Trophoblast cell (in vitro differentiated cells and primary cell): ENCODE data around the gene IL36G.

Experiments
- DNase-seq, 2 donors: peaks; one replicate each; pipeline ENCODE4 v3.0.0-alpha.2; 2016
- H2AFZ ChIP-seq: 2 replicates; pipeline ENCODE4 v1.6.1; 2013; ENCODE audit warnings: low read length, moderate library complexity, mild to moderate bottlenecking; ENCODE audit not compliant: insufficient read depth, poor library complexity
- H2AK5ac ChIP-seq: 2 replicates; pipeline ENCODE4 v1.6.1; 2013; ENCODE audit warnings: mild to moderate bottlenecking, low read length
- H2BK120ac ChIP-seq: 2 replicates; pipeline ENCODE4 v1.6.1; 2013; ENCODE audit warnings: low read length, mild to moderate bottlenecking, moderate library complexity; ENCODE audit not compliant: insufficient read depth, poor library complexity
- H2BK12ac ChIP-seq: 2 replicates; pipeline ENCODE4 v1.6.1; 2013; ENCODE audit warnings: mild to moderate bottlenecking, low read length, moderate library complexity
- H2BK5ac ChIP-seq: 2 replicates; pipeline ENCODE4 v1.6.1; 2013; ENCODE audit warnings: low read length, low read depth, moderate library complexity, mild to moderate bottlenecking; ENCODE audit not compliant: poor library complexity
- H3K14ac ChIP-seq: 2 replicates; pipeline ENCODE4 v1.6.1; 2013; ENCODE audit warnings: mild to moderate bottlenecking, low read length
- H3K18ac ChIP-seq: 2 replicates; pipeline ENCODE4 v1.6.1; 2013; ENCODE audit warnings: mild to moderate bottlenecking, low read length
- H3K23ac ChIP-seq: 2 replicates; pipeline ENCODE4 v1.6.1; 2013; ENCODE audit warnings: low read length
- H3K27ac ChIP-seq: 2 replicates; pipeline ENCODE4 v1.5.1; 2013; ENCODE audit warnings: low read depth, mild to moderate bottlenecking, inconsistent platforms, low read length, moderate library complexity
- H3K27me3 ChIP-seq: 2 replicates; pipeline ENCODE4 v1.6.1; 2013; ENCODE audit warnings: inconsistent platforms, mild to moderate bottlenecking, low read length, moderate library complexity; ENCODE audit not compliant: insufficient read depth
- H3K36me3 ChIP-seq, 2 experiments: 1 replicate in 1 of 2; 2 replicates in 1 of 2; pipeline ENCODE4 v1.6.1; 2013; ENCODE audit warnings: low read length in 2 of 2, mild to moderate bottlenecking in 2 of 2, moderate library complexity in 1 of 2; ENCODE audit not compliant: insufficient read depth in 2 of 2, control insufficient read depth in 1 of 2
- H3K4ac ChIP-seq: 2 replicates; pipeline ENCODE4 v1.6.1; 2013; ENCODE audit warnings: low read depth, mild to moderate bottlenecking, low read length, moderate library complexity
- H3K4me1 ChIP-seq, 2 experiments: 1 replicate in 1 of 2; 2 replicates in 1 of 2; pipeline ENCODE4 v1.6.1; 2013; ENCODE audit warnings: low read length in 2 of 2, mild to moderate bottlenecking in 2 of 2, moderate library complexity in 1 of 2; ENCODE audit not compliant: insufficient read depth in 2 of 2, control insufficient read depth in 1 of 2
- H3K4me2 ChIP-seq: 2 replicates; pipeline ENCODE4 v1.6.1; 2013; ENCODE audit warnings: inconsistent platforms, mild to moderate bottlenecking, low read length, moderate library complexity
- H3K4me3 ChIP-seq: 2 replicates; pipeline ENCODE4 v1.5.1; 2013; ENCODE audit warnings: mild to moderate bottlenecking, low read depth, low read length, inconsistent platforms
- H3K79me1 ChIP-seq: one replicate; pipeline ENCODE4 v1.6.1; 2013; ENCODE audit warnings: low read length
- H3K79me2 ChIP-seq: 2 replicates; pipeline ENCODE4 v1.6.1; 2013; ENCODE audit warnings: low read length, mild to moderate bottlenecking; ENCODE audit not compliant: control insufficient read depth, insufficient read depth, poor library complexity
- H3K9ac ChIP-seq: 2 replicates; pipeline ENCODE4 v1.6.1; 2013; ENCODE audit warnings: mild to moderate bottlenecking, low read length
- H3K9me3 ChIP-seq: 2 replicates; pipeline ENCODE4 v1.6.1; 2013; ENCODE audit warnings: low read depth, mild to moderate bottlenecking, control low read depth, inconsistent platforms, low read length; ENCODE audit not compliant: insufficient read depth
- H4K12ac ChIP-seq: 2 replicates; pipeline ENCODE4 v1.6.1; 2013; ENCODE audit warnings: low read depth, mild to moderate bottlenecking, low read length, moderate library complexity
- H4K8ac ChIP-seq: 2 replicates; pipeline ENCODE4 v1.6.1; 2013; ENCODE audit warnings: low read depth, mild to moderate bottlenecking, low read length, moderate library complexity
- H4K91ac ChIP-seq: one replicate; pipeline ENCODE4 v1.6.1; 2013; ENCODE audit warnings: low read depth, mild to moderate bottlenecking, low read length, moderate library complexity
- WGBS: extraction: QIAGEN DNeasy Blood & Tissue Kit; methylation state at CpG from one replicate; pipeline ENCODE4 v1.1.7; 2013; ENCODE audit warnings: missing lambda C conversion rate; ENCODE audit not compliant: insufficient read length, insufficient coverage; ENCODE audit errors: extremely low coverage; 5-methylcytosine and 5-hydroxymethylcytosine counted together

Gene IL36G

GRCh38 chr2:112959109-112959812, 18.5 kb upstream of the IL36G start:
- H2BK12ac ChIP-seq: no peak overlapping the region
- H3K4ac ChIP-seq: no peak overlapping the region
- no peak overlapping the region for H2BK120ac ChIP-seq
- no CpG with 5 or more reads among the region's 14 CpGs for WGBS
- H3K4me2 ChIP-seq: no peak overlapping the region
- no peaks in the 10 kb centered on the region for H3K27me3 ChIP-seq
- H4K12ac ChIP-seq: no peak overlapping the region
- H2BK5ac ChIP-seq: no peak overlapping the region
- no peak overlapping the region for H3K23ac ChIP-seq
- H3K27ac ChIP-seq: no peak overlapping the region
- no peak overlapping the region for H2AK5ac ChIP-seq
- no peaks in the 10 kb centered on the region for H3K36me3 ChIP-seq
- H3K18ac ChIP-seq: no peak overlapping the region
- H3K79me1 ChIP-seq: no peaks in the 10 kb centered on the region
- peaks cover 1% of the 10 kb centered on the region for H3K9me3 ChIP-seq
- DNase-seq: no peak
- no peak overlapping the region for H3K14ac ChIP-seq
- no peaks in the 10 kb centered on the region for H3K4me1 ChIP-seq
- H4K91ac ChIP-seq: no peak overlapping the region
- H3K79me2 ChIP-seq: no peaks in the 10 kb centered on the region
- no peak overlapping the region for H3K4me3 ChIP-seq
- no peak overlapping the region for H3K9ac ChIP-seq
- no peak overlapping the region for H4K8ac ChIP-seq
- H2AFZ ChIP-seq: no peak overlapping the region

GRCh38 chr2:112960230-112960825, 17.5 kb upstream of the IL36G start:
- no peak overlapping the region for H3K14ac ChIP-seq
- H2BK120ac ChIP-seq: no peak overlapping the region
- H3K9ac ChIP-seq: no peak overlapping the region
- no peak overlapping the region for H3K18ac ChIP-seq
- H2BK12ac ChIP-seq: no peak overlapping the region
- DNase-seq: no peak
- no peak overlapping the region for H4K8ac ChIP-seq
- no peak overlapping the region for H4K91ac ChIP-seq
- no peaks in the 10 kb centered on the region for H3K36me3 ChIP-seq
- peaks cover 1% of the 10 kb centered on the region for H3K9me3 ChIP-seq
- H3K4ac ChIP-seq: no peak overlapping the region
- no peaks in the 10 kb centered on the region for H3K79me1 ChIP-seq
- H3K23ac ChIP-seq: no peak overlapping the region
- no peak overlapping the region for H3K4me2 ChIP-seq
- no peak overlapping the region for H2AFZ ChIP-seq
- H3K4me3 ChIP-seq: no peak overlapping the region
- H2AK5ac ChIP-seq: no peak overlapping the region
- no peak overlapping the region for H2BK5ac ChIP-seq
- no peak overlapping the region for H4K12ac ChIP-seq
- H3K27ac ChIP-seq: no peak overlapping the region
- no peaks in the 10 kb centered on the region for H3K27me3 ChIP-seq
- H3K79me2 ChIP-seq: no peaks in the 10 kb centered on the region
- H3K4me1 ChIP-seq: no peaks in the 10 kb centered on the region
- no CpG with 5 or more reads among the region's 2 CpGs for WGBS

GRCh38 chr2:112962308-112963175, 15.3 kb upstream of the IL36G start:
- Histone ChIP-seq H4K8ac (no peak overlapping the region), H3K14ac (no peak overlapping the region), H3K4ac (no peak overlapping the region), H3K4me2 (no peak overlapping the region), H3K36me3 (no peaks in the 10 kb centered on the region), H3K79me1 (no peaks in the 10 kb centered on the region), H3K4me1 (no peaks in the 10 kb centered on the region), H2BK120ac (no peak overlapping the region), H3K79me2 (no peaks in the 10 kb centered on the region), H4K12ac (no peak overlapping the region), H2BK12ac (no peak overlapping the region), H2AFZ (no peak overlapping the region), H3K9ac (no peak overlapping the region), H2BK5ac (no peak overlapping the region), H3K9me3 (peaks cover 1% of the 10 kb centered on the region), H3K18ac (no peak overlapping the region), H2AK5ac (no peak overlapping the region), H3K27me3 (no peaks in the 10 kb centered on the region), H4K91ac (no peak overlapping the region), H3K23ac (no peak overlapping the region), H3K4me3 (no peak overlapping the region), H3K27ac (no peak overlapping the region)
- DNase-seq: peak in 1 of 2 donors; percentile 30
- WGBS: no CpG with 5 or more reads among the region's 3 CpGs

DNA sequence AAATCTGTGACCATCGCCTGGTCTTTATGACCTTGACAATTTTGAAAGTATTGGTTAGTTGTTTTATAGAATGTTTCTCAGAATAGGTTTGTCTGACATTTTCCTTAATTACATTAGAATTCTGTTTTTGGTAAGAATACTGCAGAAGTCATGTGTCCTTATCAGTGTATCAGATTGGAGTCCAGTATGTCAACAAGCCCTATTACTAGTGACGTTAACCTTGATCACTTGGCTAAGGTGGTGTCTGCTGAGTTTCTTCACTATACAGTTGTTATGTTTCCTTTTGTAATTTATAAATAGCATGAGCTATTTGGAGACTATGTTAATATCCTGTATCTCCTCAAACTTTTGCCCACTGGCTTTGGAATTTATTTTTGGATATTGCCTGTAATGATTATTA, 10.8 kb upstream of the IL36G start:
- no peak overlapping the region for H4K91ac ChIP-seq
- no peak overlapping the region for H3K9ac ChIP-seq
- no peak overlapping the region for H2AK5ac ChIP-seq
- no peak overlapping the region for H3K23ac ChIP-seq
- H3K4me1 ChIP-seq: no peaks in the 10 kb centered on the region
- H3K4me2 ChIP-seq: no peak overlapping the region
- H3K4ac ChIP-seq: no peak overlapping the region
- WGBS: no CpG with 5 or more reads among the region's 2 CpGs
- H3K79me2 ChIP-seq: no peaks in the 10 kb centered on the region
- H2BK12ac ChIP-seq: no peak overlapping the region
- H3K27me3 ChIP-seq: no peaks in the 10 kb centered on the region
- no peak overlapping the region for H3K18ac ChIP-seq
- no peak overlapping the region for H2BK5ac ChIP-seq
- no peak for DNase-seq
- H3K14ac ChIP-seq: no peak overlapping the region
- no peaks in the 10 kb centered on the region for H3K36me3 ChIP-seq
- no peak overlapping the region for H2AFZ ChIP-seq
- H2BK120ac ChIP-seq: no peak overlapping the region
- no peak overlapping the region for H3K4me3 ChIP-seq
- H4K12ac ChIP-seq: no peak overlapping the region
- no peak overlapping the region for H4K8ac ChIP-seq
- no peaks in the 10 kb centered on the region for H3K79me1 ChIP-seq
- H3K27ac ChIP-seq: no peak overlapping the region
- H3K9me3 ChIP-seq: no peaks in the 10 kb centered on the region
